AG10803 (cell line): ENCODE data around the gene SRSF8.

Experiments
- DNase-seq: peaks from one replicate; pipeline ENCODE4 v3.0.0; 2010; ENCODE audit warnings: low read depth
- H3K4me3 ChIP-seq: 2 replicates; pipeline ENCODE4 v1.5.1; 2011; ENCODE audit warnings: mild to moderate bottlenecking, low read length, control low read depth
- CTCF ChIP-seq: conservative IDR thresholded peaks from 2 replicates; pipeline ENCODE4 v1.5.1; 2011; ENCODE audit warnings: mild to moderate bottlenecking, low read length, control low read depth, inconsistent platforms

Gene SRSF8

GRCh38 chr11:95088946-95089619 is 22.4 kb downstream of the SRSF8 start:
- peak overlapping the region; percentile 69 for H3K4me3 ChIP-seq
- TF ChIP-seq CTCF, result no peak
- DNase-seq, result no peak

- no peak; the same call in 1 of the 2 replicates for TF ChIP-seq CTCF
- peak within 1 kb of the TSS; percentile 69 for H3K4me3 ChIP-seq
- peak; percentile 83 for DNase-seq
Observed at GRCh38 chr11:95089620-95090542, 23.2 kb downstream of the SRSF8 start, which contains the start of gene ENDOD1. ENDOD1 (plus strand) TSS chr11:95089846; CDS start chr11:95089928, 82 bp downstream.

- DNase-seq, result no peak
- H3K4me3 ChIP-seq, result no peak overlapping the region
- TF ChIP-seq CTCF, result no peak
Observed at GRCh38 chr11:95091663-95092180, 25.0 kb downstream of the SRSF8 start.

GRCh38 chr11:95092549-95093324 is 26.0 kb downstream of the SRSF8 start:
- no peak overlapping the region; the same call in 1 of the 2 replicates for H3K4me3 ChIP-seq
- peak; percentile 67 for TF ChIP-seq CTCF
- peak; percentile 47 for DNase-seq

- no peak for DNase-seq
- no peak overlapping the region for H3K4me3 ChIP-seq
- no peak for TF ChIP-seq CTCF
Observed at GRCh38 chr11:95093548-95093947, 26.8 kb downstream of the SRSF8 start.

- TF ChIP-seq CTCF, result no peak
- DNase-seq, result peak; percentile 62
- H3K4me3 ChIP-seq, result no peak overlapping the region
Observed at GRCh38 chr11:95095858-95096587, 29.3 kb downstream of the SRSF8 start.
